ENCODE measurements around the gene NOC4L.

DNA sequence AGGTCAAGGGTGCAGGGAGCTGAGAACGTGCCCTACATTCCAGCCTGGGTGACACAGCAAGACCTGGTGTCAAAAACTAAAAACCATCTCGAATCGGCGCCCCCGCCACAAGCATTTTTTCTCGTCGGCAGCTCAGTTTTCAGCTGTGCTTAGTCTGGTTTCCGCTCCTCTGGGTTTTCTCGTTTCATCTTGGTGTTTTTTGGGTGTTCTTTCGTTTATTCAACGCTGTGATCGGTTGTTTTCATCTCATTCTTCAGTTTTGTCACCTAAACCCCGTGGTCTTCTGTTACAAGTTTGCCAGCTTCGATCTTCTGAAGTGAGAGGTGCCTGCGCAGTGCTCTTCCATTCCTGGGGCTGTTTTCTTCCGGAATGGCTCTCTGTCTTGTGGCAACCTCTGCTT, 41.4 kb downstream of the NOC4L start:
- TF ChIP-seq CTCF (IDR thresholded peaks at IDR 0.05; ENCODE audit: extremely low read depth in 1 of 2, insufficient read depth in 1 of 2, low read depth in 1 of 2, low read length in 2 of 2) = no peak
- TF ChIP-seq POLR2A (IDR thresholded peaks at IDR 0.05; ENCODE audit: low read depth, low read length) = no peak
- no peak for TF ChIP-seq EZH2 (IDR thresholded peaks at IDR 0.05; ENCODE audit: borderline replicate concordance, low read depth, low read length, severe bottlenecking)
- TF ChIP-seq MAX (IDR thresholded peaks at IDR 0.05; ENCODE audit: insufficient read depth, insufficient read length) = no peak
